Measurements from ENCODE around the gene SAMD11. TPM values are rescaled to one million over a fixed set of nuclear protein-coding genes. Genes with fewer than 3 reads are reported as not detected.

The SAMD11 gene
- total RNA-seq, 1 experiment from 2014 or later = 13.5 TPM

DNA sequence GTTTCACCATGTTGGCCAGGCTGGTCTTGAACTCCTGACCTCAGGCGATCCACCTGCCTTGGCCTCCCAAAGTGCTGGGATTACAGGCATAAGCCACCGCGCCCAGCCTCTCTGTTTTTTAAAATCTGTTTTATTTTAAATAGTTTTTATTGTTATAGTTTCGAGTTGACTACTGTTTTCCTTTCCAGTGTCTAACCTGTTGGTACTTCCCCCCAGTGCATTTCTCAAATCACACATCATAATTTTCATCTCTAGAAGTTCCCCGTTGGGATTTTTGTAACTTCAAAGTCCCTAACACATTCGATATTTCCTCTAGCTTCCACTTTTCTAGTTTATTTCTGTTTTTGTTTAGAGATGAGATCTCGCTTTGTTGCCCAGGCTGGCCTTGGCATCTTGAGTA is 68.6 kb downstream of the SAMD11 start:
- H3K18ac ChIP-seq (ENCODE audit: insufficient read length, low read depth, low read length) = no peak overlapping the region
- H3K79me2 ChIP-seq (ENCODE audit: insufficient read depth, low read length) = no peaks in the 10 kb centered on the region
- no peak overlapping the region for H3K14ac ChIP-seq (ENCODE audit: insufficient read depth, low read length)
- H3K9me3 Mint-ChIP-seq = peaks cover 21 to 23% of the 10 kb centered on the region in 2 experiments
- H3K4me3 Mint-ChIP-seq = no peak overlapping the region
- no peak overlapping the region for H2AFZ ChIP-seq (ENCODE audit: low read length)
- H3K4me1 Mint-ChIP-seq = peaks cover 3 to 10% of the 10 kb centered on the region in 2 experiments
- peaks cover 96% of the 10 kb centered on the region for H3K27me3 Mint-ChIP-seq (ENCODE audit: low read depth)
- H2AK5ac ChIP-seq (ENCODE audit: insufficient read length, low read length) = no peak overlapping the region
- no peak overlapping the region for H2BK20ac ChIP-seq (ENCODE audit: low read depth, low read length, poor library complexity, severe bottlenecking)
- H3K23ac ChIP-seq (ENCODE audit: insufficient read length, low read depth, low read length) = no peak overlapping the region
- no peak overlapping the region for H3K27ac Mint-ChIP-seq
- no peak overlapping the region for H3T11ph ChIP-seq (ENCODE audit: low read length)
- no peaks in the 10 kb centered on the region for H3K79me1 ChIP-seq (ENCODE audit: insufficient read depth, low read depth, low read length, poor library complexity, severe bottlenecking)
- H3K4me1 ChIP-seq (ENCODE audit: insufficient read depth, low read length) = 0 out of 2 replicates have a peak, but pooled peaks cover 1% of the 10 kb centered on the region
- peaks cover 8% of the 10 kb centered on the region; the same call in 1 of the 2 replicates for H3K27me3 ChIP-seq (ENCODE audit: insufficient read depth, low read length)
- H3K4me2 ChIP-seq (ENCODE audit: insufficient read depth, insufficient read length, low read length) = no peak overlapping the region
- H4K8ac ChIP-seq (replicated peaks; ENCODE audit: insufficient read length, low read depth, low read length) = no peak overlapping the region
- H4K5ac ChIP-seq (ENCODE audit: insufficient read length, low read depth, low read length) = no peak overlapping the region
- H3K9me3 ChIP-seq (ENCODE audit: control insufficient read depth, low read depth, low read length) = no peaks in the 10 kb centered on the region
- DNase-seq = no peak
- H4K20me1 ChIP-seq (ENCODE audit: control insufficient read depth, insufficient read depth, insufficient read length) = no peaks in the 10 kb centered on the region
- H2BK12ac ChIP-seq (ENCODE audit: insufficient read length, low read depth, low read length) = no peak overlapping the region
- H3K23me2 ChIP-seq (ENCODE audit: insufficient read length, low read depth, low read length, poor library complexity, severe bottlenecking) = no peaks in the 10 kb centered on the region
- H2BK5ac ChIP-seq (ENCODE audit: insufficient read length, low read length) = no peak overlapping the region
- H2BK15ac ChIP-seq (ENCODE audit: low read depth, low read length) = no peak overlapping the region
- H3K4ac ChIP-seq (ENCODE audit: low read depth, low read length) = no peak overlapping the region
- H3K27ac ChIP-seq (ENCODE audit: insufficient read length, low read depth, low read length) = no peak overlapping the region
- H3K56ac ChIP-seq (ENCODE audit: insufficient read length, low read depth, low read length) = no peak overlapping the region
- no peak overlapping the region for H2BK120ac ChIP-seq (ENCODE audit: low read depth, low read length, poor library complexity, severe bottlenecking)
- no peak overlapping the region for H4K91ac ChIP-seq (ENCODE audit: insufficient read length, low read depth, low read length)
- peaks cover 0 to 4% (median 3%) of the 10 kb centered on the region in 3 experiments; a peak in 3 of 7 replicates for H3K36me3 Mint-ChIP-seq (ENCODE audit: insufficient read depth in 1 of 3, low read depth in 3 of 3)
- no CpG with 5 or more reads among the region's 7 CpGs for WGBS (ENCODE audit: extremely low coverage, insufficient read length, low lambda C conversion rate)
- TF ChIP-seq, protein P1, sequence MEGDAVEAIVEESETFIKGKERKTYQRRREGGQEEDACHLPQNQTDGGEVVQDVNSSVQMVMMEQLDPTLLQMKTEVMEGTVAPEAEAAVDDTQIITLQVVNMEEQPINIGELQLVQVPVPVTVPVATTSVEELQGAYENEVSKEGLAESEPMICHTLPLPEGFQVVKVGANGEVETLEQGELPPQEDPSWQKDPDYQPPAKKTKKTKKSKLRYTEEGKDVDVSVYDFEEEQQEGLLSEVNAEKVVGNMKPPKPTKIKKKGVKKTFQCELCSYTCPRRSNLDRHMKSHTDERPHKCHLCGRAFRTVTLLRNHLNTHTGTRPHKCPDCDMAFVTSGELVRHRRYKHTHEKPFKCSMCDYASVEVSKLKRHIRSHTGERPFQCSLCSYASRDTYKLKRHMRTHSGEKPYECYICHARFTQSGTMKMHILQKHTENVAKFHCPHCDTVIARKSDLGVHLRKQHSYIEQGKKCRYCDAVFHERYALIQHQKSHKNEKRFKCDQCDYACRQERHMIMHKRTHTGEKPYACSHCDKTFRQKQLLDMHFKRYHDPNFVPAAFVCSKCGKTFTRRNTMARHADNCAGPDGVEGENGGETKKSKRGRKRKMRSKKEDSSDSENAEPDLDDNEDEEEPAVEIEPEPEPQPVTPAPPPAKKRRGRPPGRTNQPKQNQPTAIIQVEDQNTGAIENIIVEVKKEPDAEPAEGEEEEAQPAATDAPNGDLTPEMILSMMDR (conservative IDR thresholded peaks at IDR 0.05) = no peak
- no peak overlapping the region for H3K9ac ChIP-seq (ENCODE audit: extremely low read depth, insufficient read length, low read length)

All from H9 (cell line).